Measurements from ENCODE around the gene SVOP.
"Not testable (repeated sequence)": the region's sequence is repeated elsewhere in the genome, so short reads cannot be mapped to it uniquely, and the experiment has no call there.

SVOP gene

GRCh38 chr12:108879615-108880254 lies 141.1 kb downstream of the SVOP start, which contains the start of gene DAO:
DAO (plus strand) TSS chr12:108880092; CDS start chr12:108885007, 4,915 bp downstream.
- no peak for DNase-seq

GRCh38 chr12:108876550-108876949 lies 144.3 kb downstream of the SVOP start:
- no peak for DNase-seq

- DNase-seq = no peak
Measured at GRCh38 chr12:108875682-108876361, 145.0 kb downstream of the SVOP start.

- DNase-seq = no peak
Measured at GRCh38 chr12:108875280-108875679, 145.6 kb downstream of the SVOP start.

- no peak for DNase-seq
Measured at GRCh38 chr12:108868781-108869180, 152.1 kb downstream of the SVOP start.

- DNase-seq = not testable (repeated sequence)
Measured at GRCh38 chr12:108866083-108866482, 154.8 kb downstream of the SVOP start.

- DNase-seq = no peak
Measured at GRCh38 chr12:108865169-108865568, 155.7 kb downstream of the SVOP start.

- no peak for DNase-seq
Measured at GRCh38 chr12:108862588-108862959, 158.3 kb downstream of the SVOP start.

- DNase-seq = no peak
Measured at GRCh38 chr12:108861878-108862587, 158.8 kb downstream of the SVOP start.

- DNase-seq = no peak
Measured at GRCh38 chr12:108860443-108860842, 160.4 kb downstream of the SVOP start.

GRCh38 chr12:108859923-108860291 lies 161.0 kb downstream of the SVOP start:
- DNase-seq = no peak

GRCh38 chr12:108859141-108859922 lies 161.5 kb downstream of the SVOP start:
- DNase-seq = not testable (repeated sequence)

GRCh38 chr12:108858311-108859074 lies 162.4 kb downstream of the SVOP start:
- DNase-seq = no peak
